ENCODE measurements around the gene F9.
A peak's percentile ranks its signal among the peaks of the same experiment; 100 is the strongest.
"Not testable (repeated sequence)": the region's sequence is repeated elsewhere in the genome, so short reads cannot be mapped to it uniquely, and the experiment has no call there.

F9 gene

DNA sequence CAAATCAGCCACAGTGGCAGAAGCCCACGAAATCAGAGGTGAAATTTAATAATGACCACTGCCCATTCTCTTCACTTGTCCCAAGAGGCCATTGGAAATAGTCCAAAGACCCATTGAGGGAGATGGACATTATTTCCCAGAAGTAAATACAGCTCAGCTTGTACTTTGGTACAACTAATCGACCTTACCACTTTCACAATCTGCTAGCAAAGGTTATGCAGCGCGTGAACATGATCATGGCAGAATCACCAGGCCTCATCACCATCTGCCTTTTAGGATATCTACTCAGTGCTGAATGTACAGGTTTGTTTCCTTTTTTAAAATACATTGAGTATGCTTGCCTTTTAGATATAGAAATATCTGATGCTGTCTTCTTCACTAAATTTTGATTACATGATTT lies at the start of gene F9:
Gene F9 (plus strand): TSS at position 190 of the 400 bp plus-strand sequence. CDS start 26 bp downstream, at position 216.
- no peak for DNase-seq (ENCODE audit: low spot score)

GRCh38 chrX:139483699-139484098 lies 46.8 kb upstream of the F9 start:
- DNase-seq (ENCODE audit: low spot score): no peak

DNA sequence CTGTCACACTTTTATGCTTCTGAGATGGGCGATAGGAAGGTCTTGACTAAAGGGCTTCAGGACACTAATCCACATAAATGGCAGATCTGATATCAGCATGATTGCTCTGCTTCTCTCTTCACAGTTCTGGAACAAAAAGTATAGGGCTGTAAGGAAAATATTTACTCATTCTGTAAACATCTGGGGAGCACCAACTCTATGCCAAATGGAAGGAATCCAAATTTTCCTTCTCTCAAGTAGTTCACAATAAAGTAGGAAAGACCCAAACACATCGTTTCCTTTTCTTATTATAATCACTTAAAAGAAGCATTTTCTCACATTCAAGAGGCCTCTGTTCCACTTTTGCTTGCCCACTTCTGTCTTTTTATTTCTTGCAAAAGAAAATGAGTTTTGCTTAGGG lies 45.9 kb upstream of the F9 start:
- no peak for DNase-seq (ENCODE audit: low spot score)

GRCh38 chrX:139495324-139495723 lies 35.2 kb upstream of the F9 start:
- DNase-seq (ENCODE audit: low spot score): no peak

DNA sequence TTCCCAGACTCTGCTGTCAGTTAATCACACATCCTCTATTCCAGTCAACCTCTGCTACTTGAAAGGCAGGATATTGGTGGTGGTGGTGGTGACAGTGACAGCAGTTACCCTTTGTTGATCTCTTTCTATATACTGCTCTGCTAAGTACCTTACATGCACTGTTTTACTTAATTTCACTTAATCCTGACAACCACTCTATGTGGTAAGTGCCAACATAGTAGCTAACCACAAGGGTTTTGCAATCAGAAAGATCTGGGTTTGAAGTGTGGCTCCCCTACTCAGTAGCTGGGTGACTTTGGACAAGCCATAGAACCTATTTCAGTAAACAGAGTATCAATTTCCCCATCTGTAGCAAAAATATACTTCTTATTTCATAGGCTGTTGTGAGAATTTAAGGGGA lies 24.2 kb upstream of the F9 start:
- no peak for DNase-seq (ENCODE audit: low spot score)

DNA sequence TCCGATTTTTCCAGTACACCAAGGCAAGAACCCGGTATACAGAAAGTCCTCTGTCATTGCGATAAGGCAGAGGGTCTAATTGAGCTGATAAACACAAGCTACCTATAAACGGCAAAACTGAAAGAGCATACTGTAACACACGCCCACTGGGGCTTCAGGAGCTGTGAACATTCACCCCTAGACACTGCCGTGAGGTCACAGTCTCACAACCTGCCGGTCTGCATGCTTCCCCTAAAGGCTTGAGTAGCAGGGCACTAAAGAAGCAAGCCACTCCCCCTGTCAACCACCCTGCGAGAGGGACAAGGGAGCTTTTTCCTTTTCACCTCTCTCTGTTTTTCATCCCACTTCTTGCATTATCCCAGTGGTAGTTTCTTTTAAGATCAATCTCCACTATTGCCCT lies 22.4 kb upstream of the F9 start:
- no peak for DNase-seq (ENCODE audit: low spot score)

GRCh38 chrX:139518475-139518874 lies 12.1 kb upstream of the F9 start:
- no peak for DNase-seq (ENCODE audit: low spot score)

- not testable (repeated sequence) for DNase-seq (ENCODE audit: low spot score)
These were observed 1.7 kb upstream of the F9 start for GRCh38 chrX:139528829-139529228.

GRCh38 chrX:139532834-139533233 lies 2.3 kb downstream of the F9 start:
- no peak for DNase-seq (ENCODE audit: low spot score)

DNA sequence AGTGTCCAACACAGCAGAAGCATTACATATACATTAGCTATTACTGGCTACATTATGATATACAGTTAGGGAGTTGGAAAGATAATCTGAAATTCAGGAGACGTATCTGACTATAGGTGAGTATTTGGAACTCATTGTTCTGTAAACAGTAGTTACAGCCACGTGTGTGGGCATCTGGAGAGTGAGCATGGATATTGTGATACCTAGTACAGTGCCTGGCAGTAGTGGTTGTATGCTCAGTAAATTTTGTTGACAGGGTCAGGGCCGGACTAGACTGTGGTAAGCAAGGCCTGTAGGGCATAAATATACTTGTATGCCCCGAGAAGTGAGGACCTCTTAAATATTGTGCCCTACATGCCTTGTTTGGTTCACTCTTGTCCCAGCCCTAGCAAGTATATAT lies 2.9 kb downstream of the F9 start:
- no peak for DNase-seq (ENCODE audit: low spot score)

GRCh38 chrX:139538907-139539790 lies 8.6 kb downstream of the F9 start:
- DNase-seq (ENCODE audit: low spot score): no peak

- DNase-seq (ENCODE audit: low spot score): no peak
These were observed 12.1 kb downstream of the F9 start for GRCh38 chrX:139542652-139543051.

DNA sequence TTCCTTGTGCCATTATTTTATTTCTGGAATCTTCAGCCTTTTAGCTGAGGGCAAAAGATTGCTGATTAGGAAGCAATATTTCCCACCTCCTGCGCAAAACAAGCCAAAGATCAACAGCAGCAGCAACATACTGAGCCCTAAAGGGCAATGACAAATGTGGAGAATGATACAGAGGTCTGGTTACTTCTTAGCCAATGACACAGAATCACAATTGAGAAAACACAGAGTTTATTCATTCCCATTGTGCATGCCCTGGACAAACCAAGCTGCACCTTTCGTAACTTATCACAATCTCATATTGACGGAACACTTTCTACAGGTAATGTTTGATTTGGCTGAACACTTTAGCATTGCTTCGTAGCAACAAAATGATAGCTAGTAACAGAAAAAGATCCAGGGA lies 13.4 kb downstream of the F9 start:
- DNase-seq (ENCODE audit: low spot score): no peak

DNA sequence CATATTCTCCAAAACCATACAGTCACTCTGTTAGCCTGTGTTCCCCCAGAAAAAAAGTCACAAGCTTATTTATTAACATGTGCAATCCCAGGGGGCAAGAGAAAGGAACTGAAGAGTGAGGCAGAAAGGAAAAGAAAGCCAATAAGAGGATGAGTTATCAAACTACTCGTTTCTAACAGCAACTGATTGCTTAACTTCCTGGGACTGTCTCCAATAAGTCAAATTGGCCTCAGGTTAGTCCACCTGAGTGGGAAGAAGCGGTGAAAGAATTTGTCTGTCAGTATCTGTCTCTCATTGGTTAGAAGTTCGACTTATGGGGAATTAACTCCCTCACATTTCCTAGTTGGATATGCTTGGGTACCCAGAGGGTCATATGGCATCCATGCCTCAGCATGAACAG lies 14.1 kb downstream of the F9 start:
- no peak for DNase-seq (ENCODE audit: low spot score)

DNA sequence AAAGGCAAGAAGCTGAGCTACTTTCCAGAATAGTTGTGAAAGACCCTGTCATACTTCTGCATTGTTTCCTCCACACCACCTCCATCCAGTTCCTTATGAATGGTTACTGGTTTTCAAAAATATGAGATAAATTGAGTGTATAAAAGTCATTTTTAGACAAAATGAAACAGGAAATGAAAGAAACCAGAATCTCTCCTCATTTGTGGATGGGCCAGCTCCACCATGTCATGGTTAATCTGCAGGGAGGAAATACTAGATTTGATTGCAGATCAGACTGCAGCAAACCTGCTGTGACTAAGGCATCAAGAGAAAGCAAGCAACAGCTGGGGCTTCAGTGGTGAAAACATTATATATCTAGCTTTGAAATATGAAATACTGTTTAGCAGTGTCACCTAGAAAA lies 23.8 kb downstream of the F9 start:
- no peak for DNase-seq (ENCODE audit: low spot score)

- no peak for DNase-seq (ENCODE audit: low spot score)
These were observed 24.6 kb downstream of the F9 start for GRCh38 chrX:139554991-139555675.

GRCh38 chrX:139559383-139560042 lies 29.0 kb downstream of the F9 start:
- DNase-seq (ENCODE audit: low spot score): peak; percentile 66

DNA sequence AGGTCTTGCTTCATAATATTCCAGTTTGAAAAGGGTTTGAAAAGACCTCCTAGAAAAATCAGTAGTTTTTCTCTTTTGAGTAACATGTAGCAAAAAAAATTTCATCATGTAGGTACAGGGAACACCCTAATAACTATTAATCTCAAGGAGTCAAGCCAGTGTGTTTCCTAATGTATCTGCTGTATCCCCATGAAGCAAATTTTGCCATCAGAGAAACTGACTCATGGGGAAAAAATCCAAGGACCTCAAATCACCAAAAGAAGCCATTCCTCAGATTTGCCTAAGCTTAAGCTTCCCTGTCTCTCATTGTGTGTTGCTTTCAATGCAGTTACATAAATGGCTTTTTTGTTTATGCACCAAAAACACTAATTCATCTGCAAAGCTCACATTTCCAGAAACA lies 29.7 kb downstream of the F9 start:
- no peak for DNase-seq (ENCODE audit: low spot score)

- no peak for DNase-seq (ENCODE audit: low spot score)
These were observed 32.7 kb downstream of the F9 start for GRCh38 chrX:139563251-139563650.

GRCh38 chrX:139566981-139567380 lies 36.4 kb downstream of the F9 start:
- no peak for DNase-seq (ENCODE audit: low spot score)

GRCh38 chrX:139581068-139581467 lies 50.5 kb downstream of the F9 start:
- DNase-seq (ENCODE audit: low spot score): no peak

- no peak for DNase-seq (ENCODE audit: low spot score)
These were observed 55.1 kb downstream of the F9 start for GRCh38 chrX:139585613-139586012.

- peak; percentile 1 for DNase-seq (ENCODE audit: low spot score)
These were observed 65.5 kb downstream of the F9 start for GRCh38 chrX:139596068-139596467.
